GM18858 (cell line): Measurements from ENCODE around the gene CFAP157.

ENCODE experiments used
- ATAC-seq: cut with Tn5 transposase; IDR thresholded peaks from one replicate; pipeline ENCODE4 v1.9.1; 2021; ENCODE audit not compliant: unreplicated experiment

The CFAP157 gene

GRCh38 chr9:127692071-127692470 lies 14.7 kb upstream of the CFAP157 start:
- ATAC-seq = no peak

- no peak for ATAC-seq
Observed at GRCh38 chr9:127693143-127693542, 13.6 kb upstream of the CFAP157 start.

GRCh38 chr9:127693697-127694096 lies 13.1 kb upstream of the CFAP157 start:
- no peak for ATAC-seq

- no peak for ATAC-seq
Observed at GRCh38 chr9:127694890-127695720, 11.7 kb upstream of the CFAP157 start.

- no peak for ATAC-seq
Observed at GRCh38 chr9:127697575-127697974, 9.2 kb upstream of the CFAP157 start.

- no peak for ATAC-seq
Observed at GRCh38 chr9:127698386-127698785, 8.4 kb upstream of the CFAP157 start.

GRCh38 chr9:127698985-127699670 lies 7.7 kb upstream of the CFAP157 start:
- no peak for ATAC-seq

- no peak for ATAC-seq
Observed at GRCh38 chr9:127700140-127700539, 6.6 kb upstream of the CFAP157 start.

- ATAC-seq = no peak
Observed at GRCh38 chr9:127700594-127701255, 6.1 kb upstream of the CFAP157 start.

- ATAC-seq = no peak
Observed at GRCh38 chr9:127703289-127703946, 3.4 kb upstream of the CFAP157 start.

GRCh38 chr9:127705577-127706379 lies 1.0 kb upstream of the CFAP157 start:
- ATAC-seq = no peak

- ATAC-seq = no peak
Observed at GRCh38 chr9:127707766-127708165, 978 bp downstream of the CFAP157 start.

GRCh38 chr9:127708952-127709587 lies 2.3 kb downstream of the CFAP157 start:
- no peak for ATAC-seq

GRCh38 chr9:127710204-127710783 lies 3.5 kb downstream of the CFAP157 start:
- ATAC-seq = no peak

- ATAC-seq = no peak
Observed at GRCh38 chr9:127711226-127711701, 4.5 kb downstream of the CFAP157 start.

GRCh38 chr9:127711831-127712274 lies 5.1 kb downstream of the CFAP157 start:
- ATAC-seq = no peak

- ATAC-seq = no peak
Observed at GRCh38 chr9:127712371-127712770, 5.6 kb downstream of the CFAP157 start.

- ATAC-seq = no peak
Observed at GRCh38 chr9:127712867-127713266, 6.1 kb downstream of the CFAP157 start.

- no peak for ATAC-seq
Observed at GRCh38 chr9:127714020-127714750, 7.4 kb downstream of the CFAP157 start.
